HG03025 (cell line): ENCODE data around the gene CD48.

ENCODE experiments used
- ATAC-seq: cut with Tn5 transposase; IDR thresholded peaks from one replicate; pipeline ENCODE4 v1.9.1; 2021; ENCODE audit warnings: mild to moderate bottlenecking, moderate library complexity; ENCODE audit not compliant: unreplicated experiment, low FRiP score

Gene CD48

DNA sequence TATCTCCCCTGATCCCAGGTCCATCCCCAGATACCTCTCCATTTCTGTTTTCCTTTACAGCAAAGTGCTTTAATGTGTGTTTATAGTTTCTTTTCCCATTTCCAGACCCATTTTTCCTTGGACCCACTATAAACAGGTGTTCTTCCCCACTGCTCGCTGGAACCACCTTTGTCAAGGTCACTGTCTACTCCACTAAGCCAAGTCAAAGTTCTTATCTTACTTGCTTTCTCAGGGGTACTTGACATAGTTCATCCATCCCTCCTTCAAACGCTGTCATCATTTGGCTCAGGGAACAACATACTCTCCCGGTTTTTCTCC is 73.1 kb downstream of the CD48 start:
- ATAC-seq, result no peak

DNA sequence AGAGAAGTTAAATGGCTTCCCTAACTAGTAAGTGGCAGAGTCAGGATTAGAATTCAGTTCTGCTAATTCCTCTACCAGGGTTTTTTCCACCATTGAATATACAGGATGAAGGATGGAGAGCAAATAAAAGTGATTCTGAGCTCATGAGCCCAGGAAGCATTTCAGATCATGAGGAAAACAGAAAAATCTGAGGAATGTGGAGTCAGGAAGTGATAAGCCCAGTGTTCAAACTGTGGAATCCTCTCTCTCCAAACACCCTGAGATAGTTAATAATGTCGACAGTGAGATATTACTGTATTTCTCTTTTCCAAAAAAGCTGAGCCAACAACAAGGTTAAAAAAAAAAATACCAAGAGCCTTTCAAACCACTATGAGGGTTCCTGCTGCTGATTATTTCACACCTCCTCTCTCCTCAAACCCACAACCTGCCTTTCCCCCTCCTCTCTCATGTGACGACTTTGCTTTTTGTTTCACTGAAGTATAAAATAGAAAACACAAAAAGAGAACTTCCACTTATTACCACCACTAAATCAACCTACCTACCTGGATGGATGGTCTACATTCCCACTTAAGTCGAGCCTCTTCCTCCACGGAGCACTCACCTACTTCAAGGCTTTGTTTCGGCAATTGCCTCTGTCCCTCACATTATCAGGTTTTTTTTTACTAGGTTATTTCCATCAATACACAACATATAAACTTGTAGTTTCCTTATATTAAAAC is 73.6 kb downstream of the CD48 start:
- ATAC-seq, result no peak

GRCh38 chr1:160637065-160637464 is 74.6 kb downstream of the CD48 start:
- ATAC-seq, result no peak

DNA sequence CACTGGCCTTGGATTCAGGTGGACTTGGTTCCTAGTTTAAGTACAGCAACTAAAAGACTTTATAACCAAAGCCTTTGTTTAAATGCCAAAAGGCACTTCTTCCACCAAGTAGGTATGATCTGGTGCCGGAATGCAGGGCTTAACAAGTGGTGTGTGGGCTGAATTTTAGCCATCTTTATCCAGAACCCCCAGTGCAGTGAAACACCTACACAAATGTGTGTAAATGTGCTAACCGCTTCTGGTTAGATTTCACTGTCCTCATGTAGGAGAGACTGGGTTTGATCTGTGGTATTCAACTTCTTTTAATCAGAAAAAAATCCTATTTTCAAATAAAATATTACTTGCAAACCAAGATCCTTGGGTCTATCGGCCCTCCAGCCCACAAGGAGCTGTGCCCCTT is 75.1 kb downstream of the CD48 start:
- no peak for ATAC-seq

DNA sequence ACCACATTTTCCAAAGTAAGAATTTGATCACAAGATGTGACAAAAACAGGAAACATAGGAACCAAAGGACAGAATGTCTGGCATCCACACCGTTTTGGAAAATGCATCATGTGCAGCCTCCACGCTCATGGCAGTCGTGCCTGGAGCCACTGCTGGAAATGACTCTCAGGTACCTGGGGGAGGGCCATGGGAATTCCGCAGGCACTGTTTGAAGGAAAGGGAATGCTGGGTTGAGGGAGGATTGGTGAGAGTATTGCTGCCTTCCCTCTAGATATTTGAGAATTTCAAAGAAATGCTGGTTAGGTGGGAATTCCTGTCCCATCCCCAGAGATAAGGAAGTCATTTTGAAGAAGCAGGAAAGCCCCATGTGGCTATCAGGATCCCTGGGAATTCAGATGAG is 75.5 kb downstream of the CD48 start:
- no peak for ATAC-seq

- no peak for ATAC-seq
Observed at GRCh38 chr1:160634543-160635491, 76.8 kb downstream of the CD48 start.

- ATAC-seq, result no peak
Observed at GRCh38 chr1:160633330-160633903, 78.2 kb downstream of the CD48 start.

DNA sequence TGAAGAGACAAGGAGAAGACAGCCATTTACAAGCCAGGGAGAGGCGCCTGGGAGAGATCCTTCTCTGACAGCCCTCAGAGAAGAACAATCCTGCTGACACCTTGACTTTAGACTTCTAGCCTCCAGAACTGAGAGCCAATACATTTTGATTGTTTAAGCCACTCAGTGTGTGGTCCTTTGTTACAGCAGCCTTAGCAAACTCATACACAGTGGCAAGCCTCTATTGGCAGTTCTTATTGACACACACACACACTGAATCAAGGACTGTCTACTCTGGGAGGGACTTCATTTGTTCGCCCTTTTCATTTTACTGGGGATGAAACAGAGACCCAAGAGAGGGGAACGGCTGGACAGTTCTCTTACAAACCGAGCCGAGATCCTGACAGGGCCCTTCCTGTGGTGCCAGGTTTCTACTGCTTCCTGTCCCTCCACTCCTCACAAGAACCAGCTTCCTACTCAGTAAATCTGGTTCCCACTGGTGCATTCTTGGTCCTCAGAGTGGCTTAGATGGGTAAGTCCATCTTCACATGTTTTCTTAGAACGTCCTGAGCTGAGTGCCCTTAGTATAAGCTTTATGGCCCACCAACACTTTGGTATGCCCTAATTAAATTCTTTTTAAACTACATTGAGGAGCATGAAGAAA is 79.5 kb downstream of the CD48 start:
- no peak for ATAC-seq

DNA sequence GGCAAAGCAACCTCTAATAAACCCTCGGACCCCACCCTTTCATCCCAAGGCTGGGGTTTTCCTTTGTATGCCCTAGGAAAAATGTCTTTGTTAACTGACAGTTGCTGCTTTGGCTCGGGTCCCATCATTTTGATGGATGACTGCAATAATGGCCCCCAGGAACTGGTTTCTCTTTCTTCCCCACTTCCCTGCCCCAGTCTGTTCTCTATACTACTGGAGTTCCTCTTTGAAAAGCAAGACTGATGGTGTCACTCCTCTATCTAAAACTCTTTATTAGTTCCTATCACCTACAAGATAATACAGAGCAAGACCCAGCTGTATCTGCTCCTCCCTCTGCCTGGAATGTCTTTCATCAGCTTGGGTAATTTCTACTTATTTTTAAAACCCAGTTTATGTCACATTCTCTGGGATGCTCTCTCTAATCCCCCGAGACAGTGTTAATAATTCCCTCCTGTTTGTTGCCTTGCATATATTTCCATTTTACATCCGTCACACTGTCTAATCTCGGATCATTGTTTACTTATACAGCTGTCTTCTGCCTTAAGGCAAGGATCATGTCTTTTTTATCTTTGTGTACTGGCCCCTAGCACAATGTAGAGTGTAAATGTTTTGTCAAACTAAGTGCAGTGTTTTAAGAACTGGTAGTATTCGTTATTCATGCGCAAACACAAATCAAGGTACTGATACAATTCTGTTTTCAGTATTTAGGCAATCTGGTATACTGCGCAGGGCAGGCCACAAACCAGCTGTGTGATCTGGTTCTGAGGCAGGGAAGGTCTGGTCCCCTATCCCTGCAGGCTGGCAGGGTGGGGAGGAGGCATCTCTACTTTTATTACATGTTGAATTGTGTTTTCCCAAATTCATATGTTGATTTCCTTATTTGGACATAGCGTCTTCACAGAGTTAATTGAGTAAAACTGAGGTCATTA is 80.8 kb downstream of the CD48 start:
- ATAC-seq, result no peak

DNA sequence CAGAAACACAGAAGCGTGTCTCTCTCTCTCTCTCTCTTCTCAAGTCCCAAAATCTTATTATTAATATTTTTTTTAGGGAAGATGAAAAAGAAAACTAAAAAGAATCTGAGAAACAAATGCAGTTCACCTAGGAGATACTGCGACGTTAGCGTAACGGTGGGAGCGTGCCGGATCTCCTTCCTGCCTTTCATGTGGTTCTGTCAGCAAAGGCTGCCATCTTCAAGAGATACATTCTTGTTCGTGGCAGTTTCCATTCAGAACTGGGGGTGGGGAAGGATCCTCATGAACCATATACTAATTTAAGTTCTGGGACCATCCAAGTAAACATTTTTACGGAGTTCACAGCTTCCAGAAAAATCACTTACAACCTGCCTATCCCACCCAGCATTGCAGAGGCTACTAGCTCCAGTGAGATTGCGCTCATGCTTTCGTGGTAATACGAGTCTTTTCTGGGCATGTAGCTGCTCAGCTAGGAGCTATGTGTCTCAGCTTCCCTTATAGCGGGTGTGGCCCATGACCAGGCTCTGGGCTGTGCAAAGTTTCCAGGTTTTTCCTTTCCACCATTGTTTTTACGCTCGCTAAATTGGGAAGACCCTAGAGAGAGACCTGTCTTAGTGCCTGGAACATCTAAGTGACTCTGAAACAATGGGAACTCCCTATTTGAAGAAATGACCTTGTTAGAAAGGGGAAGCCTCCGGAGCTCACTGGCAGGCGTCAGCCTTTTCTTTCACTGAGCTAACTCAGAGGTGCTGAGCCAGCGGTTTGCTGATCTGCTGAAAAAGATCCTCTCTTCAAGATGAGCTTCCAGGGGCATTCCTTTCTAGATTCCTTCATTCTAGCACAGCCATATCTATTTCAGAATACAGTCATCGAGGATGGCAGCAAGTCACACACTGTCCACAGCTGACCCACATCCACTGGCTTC is 82.1 kb downstream of the CD48 start:
- no peak for ATAC-seq

DNA sequence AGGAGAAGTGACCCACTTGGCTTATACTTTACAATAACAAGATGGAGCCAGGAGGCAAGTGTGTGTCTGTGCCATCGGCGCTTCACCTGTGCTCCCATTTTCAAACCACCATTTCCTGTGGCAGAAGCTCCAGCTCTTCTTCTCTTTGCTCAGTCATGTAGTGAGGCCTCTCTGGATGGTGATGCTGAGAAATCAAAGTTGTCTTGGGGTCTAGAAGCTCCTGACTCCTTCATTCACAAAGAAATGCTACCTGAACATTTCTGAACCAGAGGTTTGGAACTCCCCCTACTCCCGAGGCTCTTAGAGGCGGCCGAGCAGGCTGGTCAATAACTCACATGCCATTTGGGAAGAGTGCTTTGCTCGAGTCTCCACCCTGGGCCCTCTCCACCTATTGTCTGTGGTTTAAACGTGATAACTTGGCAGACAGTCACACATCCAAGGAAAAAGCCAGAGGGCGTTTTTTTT is 82.8 kb downstream of the CD48 start:
- ATAC-seq, result no peak
